HepG2 (cell line): ENCODE data around the gene IPO9. TPM values are rescaled to one million over a fixed set of nuclear protein-coding genes. Genes with fewer than 3 reads are reported as not detected.

Experiments used
- ATAC-seq: fragments of 200-7000 bp; cut with Tn5 transposase; 3 replicates; pipeline ENCODE4 v1.9.1; 2020; ENCODE audit warnings: mild to moderate bottlenecking, moderate library complexity
- BruUV-seq: library from RNA; stranded (reverse); fragments of 400-500 nt; replicated peaks from 2 replicates; lab custom pipeline; 2021; lab: Mats Ljungman, UMichigan
- CTCF ChIA-PET: fragments of 300-600 bp; formaldehyde crosslinking; extraction: SDS; loops from one replicate; lab custom pipeline; 2021; ENCODE audit warnings: low total read pairs, inconsistent platforms, low intra/inter-chr PET ratio; lab: Yijun Ruan, JAX
- POLR2A ChIA-PET: fragments of 350-600 bp; sonication (Branson Sonifier 250); formaldehyde crosslinking; loops from one replicate; lab custom pipeline; 2020; ENCODE audit warnings: antibody characterized with exemption, inconsistent platforms; lab: Yijun Ruan, JAX
- DNase-seq: peaks from one replicate; pipeline ENCODE4 v3.0.0-alpha.2; 2015; ENCODE audit warnings: low spot score
- FAIRE-seq: peaks from 3 replicates; lab custom pipeline; 2011; peaks lifted over from hg19 to GRCh38; lab: Jason Lieb, UNC
- H2AFZ ChIP-seq: one replicate; pipeline ENCODE4 v1.6.1; 2011; ENCODE audit warnings: low read length, inconsistent platforms
- H3K27ac ChIP-seq: fragments of 300-600 bp; 3 replicates; pipeline ENCODE4 v1.8.0; 2011; ENCODE audit warnings: mixed run types, mild to moderate bottlenecking, mixed read lengths, low read length, inconsistent platforms; ENCODE audit not compliant: insufficient read depth; ENCODE audit errors: extremely low read length
- H3K27me3 ChIP-seq, 2 experiments: fragments of 200-600 bp in 1 of 2; 2 replicates in 1 of 2; 3 replicates in 1 of 2; pipeline versions ENCODE4 v1.6.0 to v1.8.0; 2011; ENCODE audit warnings: low read length in 2 of 2, mild to moderate bottlenecking in 2 of 2, moderate library complexity in 2 of 2, inconsistent platforms in 1 of 2; ENCODE audit not compliant: insufficient read depth in 2 of 2, control insufficient read depth in 1 of 2
- H3K36me3 ChIP-seq, 2 experiments: fragments of 200-600 bp in 1 of 2; replicated peaks in 1 of 2; 2 replicates in 1 of 2; 3 replicates in 1 of 2; pipeline versions ENCODE4 v1.5.1 to v1.8.0; 2011; ENCODE audit warnings: low read length in 2 of 2, inconsistent platforms in 1 of 2; ENCODE audit not compliant: insufficient read depth in 2 of 2, control insufficient read depth in 1 of 2
- H3K4me1 ChIP-seq: 2 replicates; pipeline ENCODE4 v1.5.1; 2012; ENCODE audit warnings: low read length, inconsistent platforms; ENCODE audit not compliant: insufficient read depth
- H3K4me2 ChIP-seq: 2 replicates; pipeline ENCODE4 v1.6.0; 2011; ENCODE audit warnings: low read depth, low read length, inconsistent platforms
- H3K4me3 ChIP-seq, 3 experiments: fragments of 200-600 bp in 1 of 3; sonication (generic), shearing (Covaris generic) in 1 of 3; replicated peaks in 1 of 3; 2 replicates each; pipeline ENCODE4 v1.5.1; 2011 to 2016; ENCODE audit warnings: low read length in 3 of 3, inconsistent platforms in 2 of 3, low read depth in 2 of 3, mild to moderate bottlenecking in 2 of 3, control low read depth in 1 of 3, mixed read lengths in 1 of 3; ENCODE audit not compliant: insufficient read depth in 1 of 3
- H3K79me2 ChIP-seq: one replicate; pipeline ENCODE4 v1.6.1; 2011; ENCODE audit warnings: low read length, inconsistent platforms; ENCODE audit not compliant: insufficient read depth
- H3K9ac ChIP-seq: 2 replicates; pipeline ENCODE4 v1.6.0; 2011; ENCODE audit warnings: mild to moderate bottlenecking, low read depth, low read length, inconsistent platforms; ENCODE audit not compliant: insufficient read depth
- H3K9me3 ChIP-seq: 2 replicates; pipeline ENCODE4 v1.5.1; 2012; ENCODE audit warnings: mild to moderate bottlenecking, low read length
- H4K20me1 ChIP-seq: 2 replicates; pipeline ENCODE4 v1.6.0; 2011; ENCODE audit warnings: inconsistent platforms, mild to moderate bottlenecking, low read length, moderate library complexity; ENCODE audit not compliant: insufficient read depth
- CEBPB ChIP-seq: IDR thresholded peaks from 2 replicates; pipeline ENCODE4 v1.6.1; 2011; ENCODE audit warnings: low read depth, low read length, improper control_type of control experiment, borderline replicate concordance
- JARID2 ChIP-seq: sonication (generic); formaldehyde crosslinking; IDR thresholded peaks from 2 replicates; pipeline ENCODE4 v1.8.1; 2023; ENCODE audit warnings: missing genetic modification reagents, inconsistent platforms; ENCODE audit not compliant: insufficient replicate concordance
- NBN ChIP-seq: fragments of 450-650 bp; conservative IDR thresholded peaks from 2 replicates; pipeline ENCODE4 v1.6.1; 2017
- SUZ12 ChIP-seq: fragments of 150-350 bp; IDR thresholded peaks from 2 replicates; pipeline ENCODE4 v1.6.1; 2014; ENCODE audit warnings: low read depth, low read length
- ZNF564 ChIP-seq: sonication (generic); formaldehyde crosslinking; IDR thresholded peaks from 2 replicates; pipeline ENCODE4 v1.8.1; 2023; ENCODE audit warnings: mild to moderate bottlenecking, missing genetic modification reagents
- WGBS: methylation state at CpG from one replicate; pipeline ENCODE4 v1.1.6; 2017; ENCODE audit warnings: low lambda C conversion rate; 5-methylcytosine and 5-hydroxymethylcytosine counted together
- in situ Hi-C: cut with HindIII; loops from 2 replicates; pipeline ENCODE4 v1.10.0; 2017; ENCODE audit warnings: low pct_unique_long_range_greater_than_20kb; ENCODE audit not compliant: extremely low pct_ligation_motif_present
- intact Hi-C: fragments of 100-400 bp; cut with micrococcal nuclease; formaldehyde crosslinking; loops from one replicate; pipeline ENCODE4 v1.10.0; 2022; ENCODE audit not compliant: unreplicated experiment
- polyA plus RNA-seq, 8 experiments: library from polyadenylated mRNA; depleted of rRNA in 3 of 8; stranded (reverse) in 7 of 8; unstranded in 1 of 8; fragments of >200 nt; fragmentation: Illumina TruSeq in 4 of 8; extraction: Trizol in 4 of 8; gene quantifications; 2 replicates each; pipeline versions ENCODE4 v1.2.1 to v1.2.3, GENCODE V29; 2011 to 2016; ENCODE audit warnings: low read depth in 4 of 8, missing spikeins in 1 of 8, mixed read lengths in 1 of 8; ENCODE audit not compliant: insufficient read depth in 1 of 8
- total RNA-seq, 5 experiments: library from RNA; depleted of rRNA; stranded (reverse); fragments of >200 nt; fragmentation: Illumina TruSeq; extraction: Trizol; gene quantifications; 2 replicates each; pipeline ENCODE4 v1.2.3, GENCODE V29; 2016; ENCODE audit warnings: low read depth in 1 of 5
- TF ChIP-seq, protein P1 (sequence below): sonication (generic); formaldehyde crosslinking; IDR thresholded peaks from 2 replicates; pipeline ENCODE4 v1.9.0; 2022; ENCODE audit warnings: low read depth, missing genetic modification reagents
- TF ChIP-seq, protein P2 (sequence below): sonication (generic); formaldehyde crosslinking; IDR thresholded peaks from 2 replicates; pipeline ENCODE4 v1.4.0; 2020; ENCODE audit warnings: missing genetic modification reagents
- TF ChIP-seq, protein P3 (sequence below): sonication (generic); formaldehyde crosslinking; IDR thresholded peaks from 2 replicates; pipeline ENCODE4 v1.4.0; 2020; ENCODE audit warnings: missing genetic modification reagents
- TF ChIP-seq, protein P4 (sequence below): sonication (generic); formaldehyde crosslinking; IDR thresholded peaks from 2 replicates; pipeline ENCODE4 v1.8.1; 2023; ENCODE audit warnings: missing genetic modification reagents, inconsistent platforms, borderline replicate concordance

The IPO9 gene
- total and polyA plus RNA-seq, 2 of the 13 experiments (the other 11 are each of a cell fraction or from before 2014, with no cell fraction given): 31.0 to 34.8 TPM

DNA sequence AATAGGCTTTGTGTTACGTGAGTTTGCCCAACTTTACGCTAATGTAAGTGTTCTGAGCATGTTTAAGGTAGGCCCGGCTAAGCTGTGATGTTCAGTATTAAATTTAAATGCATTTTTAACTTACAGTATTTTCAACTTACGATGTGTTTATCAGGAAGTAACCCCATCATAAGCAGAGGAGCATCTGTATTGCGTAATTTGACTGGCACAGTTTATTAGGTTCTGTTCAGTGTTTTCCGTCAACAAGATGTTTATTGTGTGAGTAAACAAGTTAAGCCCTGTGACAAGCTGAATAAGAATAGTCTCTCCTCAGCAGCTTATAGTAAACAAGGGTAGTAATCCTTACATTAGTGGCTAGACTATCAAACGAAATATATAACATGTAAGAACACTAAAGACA is 32.5 kb downstream of the IPO9 start:
- ChIA-PET CTCF (no interaction called here), POLR2A (no interaction called here)
- in situ Hi-C loops: no loop called here
- no peak overlapping the region for H3K4me3 ChIP-seq
- no peaks in the 10 kb centered on the region for H3K27me3 ChIP-seq
- no TSS peak for BruUV-seq
- H3K4me1 ChIP-seq: no peaks in the 10 kb centered on the region
- intact Hi-C loops: no loop called here
- H3K27ac ChIP-seq: no peak overlapping the region
- H3K9me3 ChIP-seq: no peaks in the 10 kb centered on the region
- H3K4me2 ChIP-seq: no peak overlapping the region
- DNase-seq (no peak), FAIRE-seq (no peak), ATAC-seq (no peak)
- no peak overlapping the region for H3K9ac ChIP-seq
- H4K20me1 ChIP-seq: no peaks in the 10 kb centered on the region
- no peaks in the 10 kb centered on the region for H3K79me2 ChIP-seq
- peaks cover 14 to 51% of the 10 kb centered on the region in 2 experiments for H3K36me3 ChIP-seq
- WGBS: 96% methylated on average over 7 of the region's 7 CpGs
- H2AFZ ChIP-seq: no peak overlapping the region
- TF ChIP-seq CEBPB: peak; percentile 78
- TF ChIP-seq JARID2: no peak
- TF ChIP-seq, all 625 proteins: peak for 1

DNA sequence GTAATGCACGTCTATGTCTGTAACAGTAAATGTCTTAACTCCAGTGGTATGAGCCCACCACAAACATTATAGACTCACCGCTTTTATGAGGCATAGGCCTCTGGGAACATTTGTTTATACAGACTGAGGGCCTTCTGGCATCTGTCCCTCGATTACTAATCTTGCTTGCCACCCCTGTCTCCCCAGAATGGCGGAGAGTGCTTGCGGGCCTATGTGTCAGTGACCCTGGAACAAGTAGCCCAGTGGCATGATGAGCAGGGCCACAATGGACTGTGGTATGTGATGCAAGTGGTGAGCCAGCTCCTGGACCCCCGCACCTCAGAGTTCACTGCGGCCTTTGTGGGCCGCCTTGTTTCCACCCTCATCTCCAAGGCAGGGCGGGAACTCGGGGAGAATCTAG is 41.4 kb downstream of the IPO9 start:
- in situ Hi-C loops: no loop called here
- no peak overlapping the region for H3K4me3 ChIP-seq
- no peaks in the 10 kb centered on the region for H4K20me1 ChIP-seq
- no peak overlapping the region for H2AFZ ChIP-seq
- ChIA-PET POLR2A (no interaction called here), CTCF (no interaction called here)
- no peaks in the 10 kb centered on the region for H3K27me3 ChIP-seq
- intact Hi-C loops: no loop called here
- no peak overlapping the region for H3K9ac ChIP-seq
- FAIRE-seq (no peak), ATAC-seq (no peak), DNase-seq (no peak)
- H3K79me2 ChIP-seq: no peaks in the 10 kb centered on the region
- BruUV-seq: no TSS peak
- WGBS: 99% methylated on average over 10 of the region's 10 CpGs
- no peaks in the 10 kb centered on the region for H3K9me3 ChIP-seq
- H3K27ac ChIP-seq: no peak overlapping the region
- H3K4me1 ChIP-seq: no peaks in the 10 kb centered on the region
- no peak overlapping the region for H3K4me2 ChIP-seq
- H3K36me3 ChIP-seq: peaks cover 31 to 83% of the 10 kb centered on the region in 2 experiments
- no peak for TF ChIP-seq ZNF564
- TF ChIP-seq, protein P1, sequence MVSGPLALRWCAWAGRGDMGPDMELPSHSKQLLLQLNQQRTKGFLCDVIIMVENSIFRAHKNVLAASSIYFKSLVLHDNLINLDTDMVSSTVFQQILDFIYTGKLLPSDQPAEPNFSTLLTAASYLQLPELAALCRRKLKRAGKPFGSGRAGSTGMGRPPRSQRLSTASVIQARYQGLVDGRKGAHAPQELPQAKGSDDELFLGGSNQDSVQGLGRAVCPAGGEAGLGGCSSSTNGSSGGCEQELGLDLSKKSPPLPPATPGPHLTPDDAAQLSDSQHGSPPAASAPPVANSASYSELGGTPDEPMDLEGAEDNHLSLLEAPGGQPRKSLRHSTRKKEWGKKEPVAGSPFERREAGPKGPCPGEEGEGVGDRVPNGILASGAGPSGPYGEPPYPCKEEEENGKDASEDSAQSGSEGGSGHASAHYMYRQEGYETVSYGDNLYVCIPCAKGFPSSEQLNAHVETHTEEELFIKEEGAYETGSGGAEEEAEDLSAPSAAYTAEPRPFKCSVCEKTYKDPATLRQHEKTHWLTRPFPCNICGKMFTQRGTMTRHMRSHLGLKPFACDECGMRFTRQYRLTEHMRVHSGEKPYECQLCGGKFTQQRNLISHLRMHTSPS (CRISPR knock-in tag): no peak
- TF ChIP-seq NBN: no peak
- TF ChIP-seq, protein P2, sequence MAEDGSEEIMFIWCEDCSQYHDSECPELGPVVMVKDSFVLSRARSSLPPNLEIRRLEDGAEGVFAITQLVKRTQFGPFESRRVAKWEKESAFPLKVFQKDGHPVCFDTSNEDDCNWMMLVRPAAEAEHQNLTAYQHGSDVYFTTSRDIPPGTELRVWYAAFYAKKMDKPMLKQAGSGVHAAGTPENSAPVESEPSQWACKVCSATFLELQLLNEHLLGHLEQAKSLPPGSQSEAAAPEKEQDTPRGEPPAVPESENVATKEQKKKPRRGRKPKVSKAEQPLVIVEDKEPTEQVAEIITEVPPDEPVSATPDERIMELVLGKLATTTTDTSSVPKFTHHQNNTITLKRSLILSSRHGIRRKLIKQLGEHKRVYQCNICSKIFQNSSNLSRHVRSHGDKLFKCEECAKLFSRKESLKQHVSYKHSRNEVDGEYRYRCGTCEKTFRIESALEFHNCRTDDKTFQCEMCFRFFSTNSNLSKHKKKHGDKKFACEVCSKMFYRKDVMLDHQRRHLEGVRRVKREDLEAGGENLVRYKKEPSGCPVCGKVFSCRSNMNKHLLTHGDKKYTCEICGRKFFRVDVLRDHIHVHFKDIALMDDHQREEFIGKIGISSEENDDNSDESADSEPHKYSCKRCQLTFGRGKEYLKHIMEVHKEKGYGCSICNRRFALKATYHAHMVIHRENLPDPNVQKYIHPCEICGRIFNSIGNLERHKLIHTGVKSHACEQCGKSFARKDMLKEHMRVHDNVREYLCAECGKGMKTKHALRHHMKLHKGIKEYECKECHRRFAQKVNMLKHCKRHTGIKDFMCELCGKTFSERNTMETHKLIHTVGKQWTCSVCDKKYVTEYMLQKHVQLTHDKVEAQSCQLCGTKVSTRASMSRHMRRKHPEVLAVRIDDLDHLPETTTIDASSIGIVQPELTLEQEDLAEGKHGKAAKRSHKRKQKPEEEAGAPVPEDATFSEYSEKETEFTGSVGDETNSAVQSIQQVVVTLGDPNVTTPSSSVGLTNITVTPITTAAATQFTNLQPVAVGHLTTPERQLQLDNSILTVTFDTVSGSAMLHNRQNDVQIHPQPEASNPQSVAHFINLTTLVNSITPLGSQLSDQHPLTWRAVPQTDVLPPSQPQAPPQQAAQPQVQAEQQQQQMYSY (CRISPR knock-in tag): no peak
- TF ChIP-seq, protein P3, sequence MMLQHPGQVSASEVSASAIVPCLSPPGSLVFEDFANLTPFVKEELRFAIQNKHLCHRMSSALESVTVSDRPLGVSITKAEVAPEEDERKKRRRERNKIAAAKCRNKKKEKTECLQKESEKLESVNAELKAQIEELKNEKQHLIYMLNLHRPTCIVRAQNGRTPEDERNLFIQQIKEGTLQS (CRISPR knock-in tag): no peak
- TF ChIP-seq SUZ12: no peak
- TF ChIP-seq, protein P4, sequence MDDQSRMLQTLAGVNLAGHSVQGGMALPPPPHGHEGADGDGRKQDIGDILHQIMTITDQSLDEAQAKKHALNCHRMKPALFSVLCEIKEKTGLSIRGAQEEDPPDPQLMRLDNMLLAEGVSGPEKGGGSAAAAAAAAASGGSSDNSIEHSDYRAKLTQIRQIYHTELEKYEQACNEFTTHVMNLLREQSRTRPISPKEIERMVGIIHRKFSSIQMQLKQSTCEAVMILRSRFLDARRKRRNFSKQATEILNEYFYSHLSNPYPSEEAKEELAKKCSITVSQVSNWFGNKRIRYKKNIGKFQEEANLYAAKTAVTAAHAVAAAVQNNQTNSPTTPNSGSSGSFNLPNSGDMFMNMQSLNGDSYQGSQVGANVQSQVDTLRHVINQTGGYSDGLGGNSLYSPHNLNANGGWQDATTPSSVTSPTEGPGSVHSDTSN (CRISPR knock-in tag): no peak
